Right lobe of liver (tissue), 6 donors: ENCODE measurements around the gene KCNH2. TPM values are rescaled to one million over a fixed set of nuclear protein-coding genes. Genes with fewer than 3 reads are reported as not detected.

Experiments used
- ATAC-seq, 4 donors: fragments of 200-7000 bp; cut with Tn5 transposase; one replicate each; pipeline ENCODE4 v1.9.1; 2020; ENCODE audit warnings: mild to moderate bottlenecking in 4 of 4, moderate library complexity in 4 of 4
- DNase-seq, 3 donors: peaks; one replicate each; pipeline ENCODE4 v3.0.0-alpha.2; 2020
- H3K27ac ChIP-seq, 3 donors: fragments of 200-600 bp; one replicate each; pipeline ENCODE4 v1.8.0; 2022
- H3K27me3 ChIP-seq, 2 donors: fragments of 200-600 bp; one replicate each; pipeline ENCODE4 v1.8.0; 2022
- H3K36me3 ChIP-seq, 4 donors: fragments of 200-600 bp; sonication (generic) in 1 of 4; one replicate each; pipeline versions ENCODE4 v1.5.1 to v1.8.0; 2017 to 2022; ENCODE audit warnings: control low read depth in 1 of 4
- H3K4me1 ChIP-seq, 4 donors: fragments of 200-600 bp; sonication (generic) in 1 of 4; one replicate each; pipeline versions ENCODE4 v1.5.1 to v1.8.0; 2017 to 2022; ENCODE audit warnings: control low read depth in 1 of 4
- H3K4me3 ChIP-seq, 3 donors: fragments of 200-600 bp; one replicate each; pipeline ENCODE4 v1.8.0; 2022
- H3K9me3 ChIP-seq, 4 donors: fragments of 200-600 bp; sonication (generic) in 1 of 4; one replicate each; pipeline versions ENCODE4 v1.5.1 to v1.8.0; 2017 to 2022; ENCODE audit warnings: control low read depth in 1 of 4
- CTCF ChIP-seq, 4 donors: fragments of 200-600 bp in 3 of 4; fragments of 450-650 bp in 1 of 4; IDR thresholded peaks; one replicate each; pipeline versions ENCODE4 v1.5.1 to v1.8.0; 2016 to 2022; ENCODE audit warnings: antibody characterized with exemption in 4 of 4, mild to moderate bottlenecking in 2 of 4
- POLR2A ChIP-seq: fragments of 450-650 bp; IDR thresholded peaks from one replicate; pipeline ENCODE4 v1.6.1; 2017; ENCODE audit warnings: antibody characterized with exemption, mild to moderate bottlenecking
- WGBS: methylation state at CpG from one replicate; pipeline ENCODE4 v1.1.6; 2018; ENCODE audit warnings: low coverage, low lambda C conversion rate; ENCODE audit not compliant: insufficient coverage; ENCODE audit errors: missing lambda C conversion rate; 5-methylcytosine and 5-hydroxymethylcytosine counted together
- intact Hi-C, 2 donors: fragments of 100-400 bp; cut with DNase I; formaldehyde crosslinking; loops; one replicate each; pipeline versions ENCODE4 v1.11.2 to v1.14.1; 2022
- total RNA-seq, 6 experiments: library from RNA; depleted of rRNA in 2 of 6; stranded (reverse); fragments of >200 nt in 2 of 6; fragmentation: NEBNext Ultra II Directional in 3 of 6; extraction: Animal tissue kit (Norgen Biotek cat#: 25700) in 3 of 6; gene quantifications; one replicate each; pipeline versions ENCODE4 v1.1.0 to v1.2.4, GENCODE V29; 2016 to 2023
- donor health status: DM: no; HTN: yes; CAD: no.
- donor health status: DM: no; HTN: no; CAD: no.
- donor health status: DM: no; HTN: no; CAD: no.
- donor health status: DM: no; HTN: yes; CAD: no.
- donor health status: DM: no; HTN: yes; CAD: no.

The KCNH2 gene
- total RNA-seq, 6 experiments from 2014 or later = 0.11 to 0.69 (median 0.18) TPM; not detected in 1

DNA sequence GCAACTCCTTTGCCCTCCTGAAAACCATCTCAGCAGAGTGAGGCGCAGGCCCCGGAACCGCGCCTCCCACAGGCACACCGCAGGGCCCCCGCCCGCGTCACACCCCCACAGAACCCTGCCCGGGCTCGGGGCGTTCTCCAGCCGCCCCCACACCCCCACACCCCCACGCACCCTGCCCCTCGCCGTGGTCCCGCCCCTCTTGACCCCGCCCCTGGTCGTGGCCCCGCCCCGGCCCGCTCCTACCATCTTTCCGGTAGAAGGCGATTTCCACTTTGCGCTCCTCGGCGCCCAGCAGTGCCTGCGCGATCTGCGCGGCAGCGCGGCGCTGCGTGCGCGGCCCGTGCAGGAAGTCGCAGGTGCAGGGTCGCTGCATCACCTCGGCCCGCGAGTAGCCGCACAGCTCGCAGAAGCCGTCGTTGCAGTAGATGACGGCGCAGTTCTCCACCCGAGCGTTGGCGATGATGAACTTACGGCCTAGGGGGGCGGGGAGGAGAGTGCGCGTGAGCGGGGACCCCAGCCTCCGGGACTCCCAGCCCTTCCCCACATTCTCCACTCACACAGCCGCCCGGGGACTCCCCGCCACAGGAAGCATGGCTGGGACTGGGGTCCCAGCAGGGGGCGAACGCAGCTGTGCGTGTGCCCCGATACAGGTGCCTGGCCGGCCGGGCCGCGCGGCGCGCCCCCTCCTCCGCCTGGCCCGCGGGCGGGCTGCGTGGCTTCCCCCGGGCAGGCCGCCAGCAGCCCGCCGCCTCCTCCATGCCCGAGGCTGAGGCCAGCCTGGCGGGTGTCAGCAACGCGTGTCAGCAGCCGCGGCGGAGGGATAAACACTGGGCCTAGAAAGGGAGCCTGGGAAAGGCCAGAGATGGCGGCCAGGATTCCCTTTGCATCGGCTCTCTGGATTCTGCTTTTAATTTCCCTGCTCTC, 3.4 kb downstream of the KCNH2 start:
- peak overlapping the region in 2 of 3 donors; percentile 11 to 38 for H3K4me3 ChIP-seq
- DNase-seq = no peak
- WGBS = 2% methylated on average over 29 of the region's 89 CpGs

DNA sequence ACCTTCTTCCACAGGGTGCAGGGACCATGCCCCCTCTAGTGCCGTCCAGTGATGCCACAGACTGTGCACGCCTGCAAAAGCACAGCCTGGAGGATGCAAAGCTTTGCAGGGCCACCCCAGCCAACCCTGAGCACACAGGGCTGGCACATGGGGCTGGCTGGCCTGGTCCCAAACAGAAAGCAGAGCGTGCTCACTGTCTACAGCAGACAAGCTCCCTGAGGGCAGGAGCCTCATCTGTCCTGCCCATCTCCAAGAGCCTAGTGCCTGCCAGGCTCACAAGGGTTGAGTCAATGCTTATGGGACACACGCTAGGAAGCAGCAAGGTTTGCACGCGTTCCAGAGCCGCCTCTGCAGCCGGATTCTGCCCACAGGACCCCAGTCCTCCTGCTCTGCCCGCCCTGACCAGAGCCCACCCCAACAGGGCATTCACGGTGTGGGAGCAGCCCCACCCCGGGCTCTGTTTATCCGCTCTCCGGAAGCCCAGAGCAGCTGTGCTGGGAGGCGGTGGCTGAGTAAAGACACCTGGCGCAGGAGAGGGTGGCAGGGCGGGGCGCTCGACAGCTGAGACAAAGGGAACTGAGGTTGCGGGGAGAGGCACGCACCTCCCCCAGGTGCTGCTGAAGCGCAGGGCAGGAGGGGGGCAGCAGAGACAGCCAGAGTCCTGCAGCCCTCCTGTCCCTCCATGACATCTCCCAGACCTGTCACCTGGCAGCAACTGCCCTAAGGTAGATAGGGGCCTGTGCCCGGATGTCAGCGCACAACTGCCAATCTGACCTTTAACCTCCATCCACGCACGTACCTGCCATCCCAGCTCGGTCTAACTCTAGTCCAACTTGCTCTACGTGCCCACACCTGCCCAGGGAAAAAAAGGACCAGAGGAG, 4.3 kb downstream of the KCNH2 start:
- no peak for TF ChIP-seq CTCF (IDR thresholded peaks at IDR 0.05)
- TF ChIP-seq POLR2A = no peak
- H3K4me1 ChIP-seq = peaks cover 0 to 10% (median 0%) of the 10 kb centered on the region in 4 donors
- ATAC-seq (no peak), DNase-seq (no peak)
- H3K4me3 ChIP-seq = no peak overlapping the region
- H3K36me3 ChIP-seq = no peaks in the 10 kb centered on the region
- H3K27ac ChIP-seq = no peak overlapping the region
- no peaks in the 10 kb centered on the region for H3K9me3 ChIP-seq
- intact Hi-C loops = no loop called here
- H3K27me3 ChIP-seq = peaks cover 0 to 8% of the 10 kb centered on the region in 2 donors
- 11% methylated on average over 7 of the region's 27 CpGs for WGBS

More for the DNA sequence above, 3.4 kb downstream of the KCNH2 start:
- Histone ChIP-seq H3K27ac (no peak overlapping the region), H3K4me1 (peaks cover 0 to 10% (median 0%) of the 10 kb centered on the region in 4 donors), H3K36me3 (no peaks in the 10 kb centered on the region), H3K27me3 (peaks cover 0 to 8% of the 10 kb centered on the region in 2 donors), H3K9me3 (no peaks in the 10 kb centered on the region)
- intact Hi-C loops = no loop called here
- peak; percentile 11 to 42 (median 29) for ATAC-seq
- TF ChIP-seq POLR2A (no peak), CTCF (IDR thresholded peaks at IDR 0.05) (peak in 1 of 4 donors; percentile 32)

- no peak overlapping the region for H3K4me3 ChIP-seq
- no peak for ATAC-seq
- no peak overlapping the region for H3K27ac ChIP-seq
- DNase-seq = no peak
- TF ChIP-seq POLR2A (no peak), CTCF (IDR thresholded peaks at IDR 0.05) (no peak)
- intact Hi-C loops = no loop called here
- H3K36me3 ChIP-seq = no peaks in the 10 kb centered on the region
- WGBS = 100% methylated on average over 1 of the region's 8 CpGs
- no peaks in the 10 kb centered on the region for H3K9me3 ChIP-seq
- H3K27me3 ChIP-seq = peaks cover 0 to 8% of the 10 kb centered on the region in 2 donors
- peaks cover 0 to 10% (median 0%) of the 10 kb centered on the region in 4 donors for H3K4me1 ChIP-seq
These were observed 5.4 kb downstream of the KCNH2 start for GRCh38 chr7:150972741-150973140.

DNA sequence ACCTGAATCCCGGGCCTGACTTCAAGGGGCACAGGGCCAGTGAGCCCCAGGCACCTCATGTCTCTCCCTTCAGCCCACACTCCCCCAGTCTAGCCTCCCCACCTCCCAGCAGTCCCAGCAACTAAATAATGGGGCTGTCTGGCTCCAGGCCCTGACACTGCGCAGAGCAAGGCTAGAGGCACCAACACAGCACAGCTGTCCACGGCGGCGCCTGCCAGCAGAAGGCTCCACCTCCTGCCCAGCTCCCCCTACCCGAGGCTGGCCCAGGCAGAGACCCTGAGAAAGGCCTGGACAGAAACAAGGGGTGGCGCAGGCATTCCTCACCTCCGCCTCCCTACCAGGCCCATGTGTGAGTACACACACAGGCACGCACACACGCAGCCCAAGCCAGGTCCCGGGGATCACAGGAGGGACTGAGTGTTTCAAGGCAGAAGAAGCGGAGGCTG, 6.1 kb downstream of the KCNH2 start:
- Histone ChIP-seq H3K9me3 (no peaks in the 10 kb centered on the region), H3K36me3 (no peaks in the 10 kb centered on the region), H3K4me3 (no peak overlapping the region), H3K27ac (no peak overlapping the region), H3K27me3 (peaks cover 0 to 8% of the 10 kb centered on the region in 2 donors), H3K4me1 (peaks cover 0 to 10% (median 0%) of the 10 kb centered on the region in 4 donors)
- no peak for TF ChIP-seq CTCF (IDR thresholded peaks at IDR 0.05)
- no peak for TF ChIP-seq POLR2A
- 90% methylated on average over 2 of the region's 12 CpGs for WGBS
- intact Hi-C loops = no loop called here
- ATAC-seq (peak in 3 of 4 donors; percentile 20 to 26 (median 24)), DNase-seq (no peak)
